HepG2 (cell line): ENCODE measurements around the gene AUNIP. TPM values are rescaled to one million over a fixed set of nuclear protein-coding genes. Genes with fewer than 3 reads are reported as not detected.

Experiments used
- MED1 ChIP-seq: sonication (generic); formaldehyde crosslinking; IDR thresholded peaks from 2 replicates; pipeline ENCODE4 v1.4.0; 2020; ENCODE audit warnings: missing genetic modification reagents
- NFE2L2 ChIP-seq: fragments of 150-350 bp; IDR thresholded peaks from 2 replicates; pipeline ENCODE4 v1.6.1; 2014; ENCODE audit warnings: low read length
- RNF2 ChIP-seq: fragments of 450-650 bp; conservative IDR thresholded peaks from 2 replicates; pipeline ENCODE4 v1.6.1; 2016; ENCODE audit warnings: low read depth
- TOE1 ChIP-seq: sonication (generic); formaldehyde crosslinking; IDR thresholded peaks from 2 replicates; pipeline ENCODE4 v1.4.0; 2020; ENCODE audit warnings: mild to moderate bottlenecking, missing genetic modification reagents
- USF2 ChIP-seq, 2 experiments: sonication (generic) in 1 of 2; formaldehyde crosslinking in 1 of 2; IDR thresholded peaks; 2 replicates each; pipeline versions ENCODE4 v1.5.1 to v1.6.1; 2011 to 2020; ENCODE audit warnings: borderline replicate concordance in 1 of 2, low read depth in 1 of 2, low read length in 1 of 2, mild to moderate bottlenecking in 1 of 2, missing genetic modification reagents in 1 of 2, moderate library complexity in 1 of 2
- ZBTB8A ChIP-seq: sonication (generic); formaldehyde crosslinking; IDR thresholded peaks from 2 replicates; pipeline ENCODE4 v1.4.0; 2020; ENCODE audit warnings: mild to moderate bottlenecking, low read depth, missing genetic modification reagents, borderline replicate concordance
- ZNF12 ChIP-seq: sonication (generic); formaldehyde crosslinking; IDR thresholded peaks from 2 replicates; pipeline ENCODE4 v1.5.0; 2020; ENCODE audit warnings: missing genetic modification reagents
- ZNF121 ChIP-seq: sonication (generic); formaldehyde crosslinking; IDR thresholded peaks from 2 replicates; pipeline ENCODE4 v1.5.0; 2020; ENCODE audit warnings: mild to moderate bottlenecking, missing genetic modification reagents
- ZNF142 ChIP-seq: sonication (generic); formaldehyde crosslinking; IDR thresholded peaks from 2 replicates; pipeline ENCODE4 v1.4.0; 2020; ENCODE audit warnings: missing genetic modification reagents
- ZNF414 ChIP-seq: sonication (generic); formaldehyde crosslinking; IDR thresholded peaks from 2 replicates; pipeline ENCODE4 v1.5.0; 2020; ENCODE audit warnings: missing genetic modification reagents
- ZNF546 ChIP-seq: sonication (generic); formaldehyde crosslinking; conservative IDR thresholded peaks from 2 replicates; pipeline ENCODE4 v1.8.1; 2023; ENCODE audit warnings: mild to moderate bottlenecking, missing genetic modification reagents
- ZNF556 ChIP-seq: sonication (generic); formaldehyde crosslinking; IDR thresholded peaks from 2 replicates; pipeline ENCODE4 v1.4.0; 2020; ENCODE audit warnings: mild to moderate bottlenecking, missing genetic modification reagents, borderline replicate concordance
- polyA plus RNA-seq, 8 experiments: library from polyadenylated mRNA; depleted of rRNA in 3 of 8; stranded (reverse) in 7 of 8; unstranded in 1 of 8; fragments of >200 nt; fragmentation: Illumina TruSeq in 4 of 8; extraction: Trizol in 4 of 8; gene quantifications; 2 replicates each; pipeline versions ENCODE4 v1.2.1 to v1.2.3, GENCODE V29; 2011 to 2016; ENCODE audit warnings: low read depth in 4 of 8, missing spikeins in 1 of 8, mixed read lengths in 1 of 8; ENCODE audit not compliant: insufficient read depth in 1 of 8
- total RNA-seq, 5 experiments: library from RNA; depleted of rRNA; stranded (reverse); fragments of >200 nt; fragmentation: Illumina TruSeq; extraction: Trizol; gene quantifications; 2 replicates each; pipeline ENCODE4 v1.2.3, GENCODE V29; 2016; ENCODE audit warnings: low read depth in 1 of 5
- TF ChIP-seq, protein P1 (sequence below): sonication (generic); formaldehyde crosslinking; IDR thresholded peaks from 2 replicates; pipeline ENCODE4 v1.8.0; 2022; ENCODE audit warnings: mild to moderate bottlenecking, missing genetic modification reagents, moderate library complexity
- TF ChIP-seq, protein P2 (sequence below): IDR thresholded peaks from 2 replicates; pipeline ENCODE4 v1.6.1; 2016; ENCODE audit warnings: control low read depth
- TF ChIP-seq, protein P3 (sequence below): sonication (generic); formaldehyde crosslinking; IDR thresholded peaks from 2 replicates; pipeline ENCODE4 v1.5.0; 2020; ENCODE audit warnings: missing genetic modification reagents, mild to moderate bottlenecking, borderline replicate concordance

AUNIP gene
- total and polyA plus RNA-seq, 2 of the 13 experiments (the other 11 are each of a cell fraction or from before 2014, with no cell fraction given), result 3.8 to 12.3 TPM

GRCh38 chr1:25858906-25859789, at the start of gene AUNIP (continued):
- TF ChIP-seq MED1, result peak; percentile 72
- TF ChIP-seq ZNF414 (CRISPR knock-in tag), result no peak
- no peak for TF ChIP-seq ZNF12 (CRISPR knock-in tag)
- no peak for TF ChIP-seq RNF2
- TF ChIP-seq, protein P1, sequence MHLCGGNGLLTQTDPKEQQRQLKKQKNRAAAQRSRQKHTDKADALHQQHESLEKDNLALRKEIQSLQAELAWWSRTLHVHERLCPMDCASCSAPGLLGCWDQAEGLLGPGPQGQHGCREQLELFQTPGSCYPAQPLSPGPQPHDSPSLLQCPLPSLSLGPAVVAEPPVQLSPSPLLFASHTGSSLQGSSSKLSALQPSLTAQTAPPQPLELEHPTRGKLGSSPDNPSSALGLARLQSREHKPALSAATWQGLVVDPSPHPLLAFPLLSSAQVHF, result peak; percentile 95
- TF ChIP-seq ZNF121 (CRISPR knock-in tag), result no peak
- no peak for TF ChIP-seq ZBTB8A (CRISPR knock-in tag)
- TF ChIP-seq USF2 (IDR thresholded peaks at IDR 0.05; ENCODE audit: low read depth, low read length), result no peak
- 0 out of 2 replicates have a peak, but pooled peaks have one; percentile 3 for TF ChIP-seq USF2 (CRISPR knock-in tag; IDR thresholded peaks at IDR 0.05; ENCODE audit: borderline replicate concordance)
- TF ChIP-seq, protein P2, sequence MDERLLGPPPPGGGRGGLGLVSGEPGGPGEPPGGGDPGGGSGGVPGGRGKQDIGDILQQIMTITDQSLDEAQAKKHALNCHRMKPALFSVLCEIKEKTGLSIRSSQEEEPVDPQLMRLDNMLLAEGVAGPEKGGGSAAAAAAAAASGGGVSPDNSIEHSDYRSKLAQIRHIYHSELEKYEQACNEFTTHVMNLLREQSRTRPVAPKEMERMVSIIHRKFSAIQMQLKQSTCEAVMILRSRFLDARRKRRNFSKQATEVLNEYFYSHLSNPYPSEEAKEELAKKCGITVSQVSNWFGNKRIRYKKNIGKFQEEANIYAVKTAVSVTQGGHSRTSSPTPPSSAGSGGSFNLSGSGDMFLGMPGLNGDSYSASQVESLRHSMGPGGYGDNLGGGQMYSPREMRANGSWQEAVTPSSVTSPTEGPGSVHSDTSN (CRISPR knock-in tag), result no peak
- TF ChIP-seq TOE1 (CRISPR knock-in tag), result no peak
- no peak; the same call in 1 of the 2 replicates for TF ChIP-seq ZNF556 (CRISPR knock-in tag)
- TF ChIP-seq, protein P3, sequence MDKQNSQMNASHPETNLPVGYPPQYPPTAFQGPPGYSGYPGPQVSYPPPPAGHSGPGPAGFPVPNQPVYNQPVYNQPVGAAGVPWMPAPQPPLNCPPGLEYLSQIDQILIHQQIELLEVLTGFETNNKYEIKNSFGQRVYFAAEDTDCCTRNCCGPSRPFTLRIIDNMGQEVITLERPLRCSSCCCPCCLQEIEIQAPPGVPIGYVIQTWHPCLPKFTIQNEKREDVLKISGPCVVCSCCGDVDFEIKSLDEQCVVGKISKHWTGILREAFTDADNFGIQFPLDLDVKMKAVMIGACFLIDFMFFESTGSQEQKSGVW (CRISPR knock-in tag), result no peak
- TF ChIP-seq NFE2L2, result no peak
- TF ChIP-seq ZNF546 (CRISPR knock-in tag), result no peak
- TF ChIP-seq ZNF142 (CRISPR knock-in tag), result no peak
